ENCODE data around the gene VPS37C.

VPS37C gene

GRCh38 chr11:61092280-61092766, 68.9 kb downstream of the VPS37C start:
- peak; percentile 50 for DNase-seq

GRCh38 chr11:61091373-61092279, 69.6 kb downstream of the VPS37C start:
- no peak for DNase-seq

GRCh38 chr11:61090982-61091372, 70.2 kb downstream of the VPS37C start:
- DNase-seq: no peak

- no peak for DNase-seq
These were observed 70.7 kb downstream of the VPS37C start for GRCh38 chr11:61090521-61090920.

- DNase-seq: no peak
These were observed 71.3 kb downstream of the VPS37C start for GRCh38 chr11:61089806-61090491.

GRCh38 chr11:61087426-61088119, 73.7 kb downstream of the VPS37C start:
- no peak for DNase-seq

GRCh38 chr11:61083601-61084147, 77.6 kb downstream of the VPS37C start:
- DNase-seq: peak; percentile 63

- no peak for DNase-seq
These were observed 78.2 kb downstream of the VPS37C start for GRCh38 chr11:61082931-61083531.

GRCh38 chr11:61082062-61082870, 79.0 kb downstream of the VPS37C start:
- DNase-seq: no peak

- DNase-seq: no peak
These were observed 80.1 kb downstream of the VPS37C start for GRCh38 chr11:61080986-61081590.

- DNase-seq: no peak
These were observed 80.7 kb downstream of the VPS37C start for GRCh38 chr11:61080526-61080925.
